LHCN-M2 (cell line): ENCODE measurements around the gene DDAH2. TPM values are rescaled to one million over a fixed set of nuclear protein-coding genes. Genes with fewer than 3 reads are reported as not detected.

Experiments
- DNase-seq: peaks from one replicate; pipeline ENCODE4 v3.0.0-alpha.2; 2012; ENCODE audit warnings: low read depth
- polyA plus RNA-seq: library from polyadenylated mRNA; unstranded; fragments of >200 nt; gene quantifications from one replicate; pipeline ENCODE4 v1.2.1, GENCODE V29; 2012; ENCODE audit warnings: missing spikeins
- total RNA-seq: library from RNA; depleted of rRNA; stranded (reverse); fragments of >200 nt; gene quantifications from 2 replicates; pipeline ENCODE4 v1.2.3, GENCODE V29; 2014; rRNA removed

Gene DDAH2, protein sequence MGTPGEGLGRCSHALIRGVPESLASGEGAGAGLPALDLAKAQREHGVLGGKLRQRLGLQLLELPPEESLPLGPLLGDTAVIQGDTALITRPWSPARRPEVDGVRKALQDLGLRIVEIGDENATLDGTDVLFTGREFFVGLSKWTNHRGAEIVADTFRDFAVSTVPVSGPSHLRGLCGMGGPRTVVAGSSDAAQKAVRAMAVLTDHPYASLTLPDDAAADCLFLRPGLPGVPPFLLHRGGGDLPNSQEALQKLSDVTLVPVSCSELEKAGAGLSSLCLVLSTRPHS
- 78.4 and 85.8 TPM in 2 replicates for total RNA-seq
- polyA plus RNA-seq, result 143 TPM

DNA sequence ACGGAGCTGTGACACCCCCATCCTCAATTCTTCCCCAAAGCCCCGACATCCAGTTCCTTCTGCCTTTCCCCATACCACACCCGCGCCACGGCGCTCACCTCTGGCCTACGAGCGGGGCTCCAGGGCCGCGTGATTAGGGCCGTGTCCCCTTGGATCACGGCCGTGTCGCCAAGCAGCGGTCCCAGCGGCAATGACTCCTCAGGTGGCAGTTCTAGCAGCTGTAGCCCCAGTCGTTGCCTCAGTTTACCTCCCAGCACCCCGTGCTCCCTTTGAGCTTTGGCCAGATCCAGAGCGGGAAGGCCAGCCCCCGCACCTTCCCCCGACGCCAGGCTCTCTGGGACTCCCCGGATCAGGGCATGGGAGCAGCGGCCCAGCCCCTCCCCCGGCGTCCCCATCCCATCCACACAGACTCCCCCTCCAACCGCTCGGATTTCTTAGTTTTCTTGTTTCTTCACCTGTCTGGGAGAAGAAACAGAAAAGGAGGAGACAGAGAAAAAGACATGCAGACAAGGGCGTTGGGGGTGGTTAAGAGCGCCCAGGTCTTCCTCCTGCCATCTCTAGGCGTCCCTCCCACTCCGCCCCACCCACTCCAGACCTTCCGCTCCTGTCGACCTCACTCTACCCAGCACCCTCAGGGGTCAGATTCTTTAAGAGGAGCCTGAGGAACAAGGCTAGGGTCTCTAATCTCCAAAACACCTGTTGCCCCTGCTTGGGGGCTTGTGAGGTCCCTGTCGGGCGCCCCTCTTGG lies at the start of gene DDAH2:
Gene DDAH2 (minus strand): TSS at position 533 of the 748 bp plus-strand sequence. CDS start 138 bp downstream, at position 395.
- no peak for DNase-seq

DNA sequence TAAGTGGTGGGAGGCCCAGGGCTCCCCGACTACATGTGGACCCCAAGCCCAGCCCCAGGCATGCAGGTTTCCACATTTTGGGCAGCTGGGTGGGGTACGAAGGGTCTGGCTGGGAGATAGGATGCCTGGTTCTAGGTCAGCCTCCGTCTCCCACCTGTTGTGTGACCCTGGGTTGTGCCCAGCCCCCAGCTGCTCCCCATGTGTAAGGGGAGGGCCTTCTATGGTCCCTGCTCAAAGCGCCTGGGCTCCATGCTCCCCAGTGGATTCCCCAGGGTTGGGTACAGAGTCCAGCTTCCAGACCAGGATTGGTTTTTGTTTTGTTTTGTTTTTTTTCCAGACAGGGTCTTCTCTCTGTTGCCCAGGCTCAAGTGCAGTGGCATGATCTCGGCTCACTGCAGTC lies 49.1 kb upstream of the DDAH2 start:
- no peak for DNase-seq

DNA sequence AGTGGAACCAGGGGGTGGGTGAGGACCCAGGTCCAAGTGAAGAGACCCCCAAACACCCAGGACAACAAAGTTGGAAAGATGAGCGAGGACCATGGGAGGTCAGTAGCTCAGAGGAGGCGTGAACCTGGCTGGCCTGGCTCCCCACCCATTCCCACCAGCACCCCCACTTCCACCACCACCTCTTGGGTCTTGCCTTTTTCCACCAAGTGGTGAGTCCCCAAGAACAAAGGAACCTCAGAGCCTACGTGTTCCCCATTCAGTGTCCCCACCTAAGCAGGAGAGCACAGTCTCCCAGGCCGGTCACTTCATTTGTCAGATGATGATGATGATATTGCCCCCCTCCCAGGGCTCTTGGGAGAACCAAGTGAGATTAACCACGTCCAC lies 48.6 kb upstream of the DDAH2 start:
- no peak for DNase-seq

DNA sequence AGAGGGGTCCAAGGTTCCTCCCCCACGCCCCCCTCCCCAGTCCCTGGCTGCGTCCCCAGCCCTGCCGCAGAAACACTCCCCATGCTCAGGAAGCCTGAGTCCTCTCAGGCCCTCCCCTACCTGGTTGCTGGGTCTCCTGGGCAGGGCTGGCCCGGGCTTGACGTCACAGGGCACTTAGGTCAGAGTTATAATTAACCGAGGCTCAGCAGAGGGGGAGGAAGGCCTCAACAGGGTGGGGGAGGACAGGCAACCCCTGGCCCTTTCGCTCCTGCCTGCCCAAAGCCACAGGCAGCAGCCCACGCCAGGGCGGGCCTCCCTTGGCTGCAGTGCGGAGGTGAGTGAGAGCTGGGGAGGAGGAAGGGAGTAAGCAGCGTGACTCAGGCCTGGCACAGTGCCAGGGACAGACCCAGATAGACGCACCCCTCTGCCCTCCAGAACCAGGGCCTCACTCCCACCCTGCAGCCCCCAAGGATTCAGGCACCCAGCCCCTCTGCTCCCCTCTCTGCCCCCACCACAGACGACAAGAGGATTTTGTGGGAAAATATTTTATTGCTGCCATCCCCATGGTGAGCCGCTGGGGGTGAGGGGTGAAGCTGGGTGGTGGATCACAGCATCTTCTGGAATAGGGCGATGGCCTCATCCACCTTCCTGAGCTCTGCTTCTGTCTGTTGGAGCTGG lies 48.0 kb upstream of the DDAH2 start, which contains the start of gene VWA7:
Gene VWA7 (minus strand): TSS at position 340 of the 678 bp plus-strand sequence. CDS start 549 bp downstream, outside the sequence.
- peak; percentile 65 for DNase-seq

DNA sequence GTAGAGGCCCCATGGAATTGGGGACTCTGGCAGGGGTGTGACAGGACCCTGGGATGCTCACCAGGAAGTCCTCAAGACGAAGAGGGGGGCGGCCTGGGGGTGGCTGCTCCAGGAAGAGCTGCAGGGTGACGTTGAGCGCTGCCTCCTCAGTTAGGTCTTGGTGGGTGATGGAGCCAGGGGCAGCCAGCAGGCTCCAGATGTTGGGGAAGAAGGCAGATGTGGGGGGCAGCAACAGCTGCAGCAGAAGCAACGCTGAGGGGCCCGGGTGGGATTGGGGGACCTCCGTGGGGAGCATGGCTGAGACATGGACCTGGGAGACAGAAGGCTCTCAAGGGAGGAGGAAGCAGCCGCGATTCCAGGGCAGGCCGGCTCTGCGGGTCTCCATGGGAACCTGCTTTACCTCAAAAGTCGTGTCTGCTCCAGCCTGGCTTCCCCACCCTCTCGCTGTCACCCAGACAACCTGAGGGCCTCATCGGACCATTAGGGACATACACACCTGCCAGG lies 47.4 kb upstream of the DDAH2 start:
- DNase-seq, result no peak

DNA sequence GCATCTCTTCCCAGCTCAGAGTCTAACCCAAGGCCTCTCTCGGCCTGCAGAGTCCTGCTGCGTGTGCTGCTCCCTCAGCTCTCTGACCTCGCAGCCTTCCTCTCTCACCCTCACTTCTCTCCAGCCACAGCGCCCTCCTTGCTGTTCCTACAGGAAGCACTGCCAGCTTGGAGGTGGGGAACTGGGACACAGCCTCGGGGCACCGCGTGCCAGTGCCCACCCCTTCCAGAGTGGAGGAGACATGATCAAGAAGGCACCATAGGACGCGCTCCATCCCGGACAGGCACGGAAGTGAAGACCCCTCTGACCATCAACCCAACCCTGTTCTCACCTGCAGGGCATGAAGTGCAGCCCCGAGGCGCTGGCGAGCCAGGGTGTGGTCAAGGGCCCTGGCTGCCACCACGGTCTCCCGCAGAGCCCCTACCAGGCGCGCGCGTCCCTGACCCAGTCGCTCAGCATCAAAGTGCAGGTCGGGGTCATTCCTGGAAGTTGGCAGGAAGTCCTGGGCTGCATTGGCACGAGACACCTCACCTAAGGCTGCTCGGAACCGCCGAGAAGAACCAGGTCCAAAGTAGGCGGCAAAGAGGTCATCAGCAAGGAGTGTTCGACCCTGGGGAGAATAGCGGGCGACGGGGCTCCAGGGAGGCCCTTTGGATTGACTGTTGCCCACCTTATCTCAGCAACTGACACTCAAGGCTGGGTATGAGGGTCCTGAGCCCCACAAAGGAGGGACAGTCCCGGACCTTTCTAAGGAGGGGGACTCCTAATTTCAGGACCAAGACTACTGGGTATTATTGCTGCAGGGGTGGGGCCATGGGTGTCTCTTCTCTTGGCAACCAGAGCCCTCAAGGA lies 46.8 kb upstream of the DDAH2 start:
- no peak for DNase-seq

DNA sequence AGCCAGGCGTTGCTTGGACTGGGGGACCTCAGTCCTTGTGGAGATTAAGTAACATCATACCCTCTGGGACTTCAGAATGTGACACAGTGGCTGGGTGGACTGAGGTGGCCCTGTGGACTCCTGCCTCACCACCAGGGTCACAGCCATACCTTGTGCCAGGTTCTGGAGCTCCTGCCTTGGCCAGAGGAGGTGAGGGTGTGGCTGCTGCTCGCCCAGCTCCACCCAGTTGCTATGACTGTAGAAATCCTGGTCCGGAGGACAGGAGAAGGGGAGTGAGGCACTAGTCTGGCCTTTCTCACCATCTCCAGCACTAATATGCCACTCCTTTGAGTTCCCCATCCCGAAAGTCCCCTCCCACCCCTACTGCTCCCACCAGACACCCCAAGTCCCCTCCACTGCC lies 46.1 kb upstream of the DDAH2 start:
- DNase-seq, result no peak

DNA sequence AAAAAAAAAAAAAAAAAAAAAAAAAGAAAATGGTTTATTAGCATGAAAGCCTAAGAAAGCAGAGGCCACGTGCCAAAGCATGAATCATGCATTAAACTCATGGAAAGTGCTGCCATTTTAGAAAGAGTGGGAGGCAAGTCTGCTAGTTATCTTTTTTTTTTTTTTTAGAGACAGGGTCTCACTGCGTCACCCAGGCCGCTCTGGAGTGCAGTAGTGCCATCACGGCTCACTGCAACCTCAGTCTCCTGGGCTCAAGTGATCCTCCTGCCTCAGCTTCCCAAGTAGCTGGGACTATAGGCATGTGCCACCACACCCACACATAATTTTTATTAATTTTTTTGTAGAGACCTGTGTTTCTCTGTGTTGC lies 42.9 kb upstream of the DDAH2 start:
- DNase-seq, result peak; percentile 34

DNA sequence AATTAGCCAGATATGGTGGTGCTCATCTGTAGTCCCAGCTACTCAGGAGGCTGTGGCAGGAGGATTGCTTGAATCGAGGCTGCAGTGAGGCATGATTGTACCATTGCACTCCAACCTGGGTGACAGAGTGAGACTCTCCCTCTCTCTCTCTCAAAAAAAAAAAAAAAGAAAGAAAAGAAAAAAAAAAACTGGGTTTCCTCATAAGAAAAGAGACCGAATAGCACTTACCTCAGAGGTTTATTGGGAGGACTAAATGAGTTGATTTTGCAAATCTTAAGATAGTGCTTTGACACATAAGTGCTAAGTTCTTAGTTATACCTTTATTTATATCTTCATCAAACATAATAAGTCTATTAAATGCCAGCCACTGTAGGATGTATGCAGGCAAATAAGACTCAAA lies 41.8 kb upstream of the DDAH2 start:
- DNase-seq, result no peak

DNA sequence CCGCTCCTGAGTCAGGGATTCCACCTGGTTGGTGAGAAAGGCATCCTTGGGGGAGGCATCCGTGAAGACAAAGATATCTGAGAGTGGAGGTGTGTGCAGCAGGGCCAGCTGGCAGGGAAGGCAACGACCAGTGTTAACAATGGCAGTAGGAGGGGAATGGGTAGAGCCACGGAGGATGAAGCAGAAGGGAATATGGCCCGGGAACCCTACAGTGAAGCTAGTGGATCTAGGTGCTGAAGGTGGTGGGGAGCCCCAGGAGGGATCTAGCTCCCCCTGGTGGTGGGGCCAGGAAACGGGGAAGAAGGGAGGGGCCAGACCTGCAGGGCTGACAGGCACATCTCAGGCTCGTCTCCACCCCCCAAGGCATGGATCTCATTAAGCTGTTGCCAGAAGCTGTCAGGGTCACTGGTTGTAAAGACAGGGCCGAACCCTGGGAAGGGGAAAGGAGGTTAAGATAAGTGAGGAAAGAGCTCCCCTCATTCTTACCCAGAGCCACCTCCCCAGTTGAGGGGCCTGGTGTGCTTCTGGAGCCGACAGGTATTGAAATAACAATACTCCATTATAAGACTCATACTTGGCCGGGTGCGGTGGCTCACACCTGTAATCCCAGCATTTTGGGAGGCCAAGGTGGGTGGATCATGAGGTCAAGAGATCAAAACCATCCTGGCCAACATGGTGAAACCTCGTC lies 40.7 kb upstream of the DDAH2 start:
- peak; percentile 43 for DNase-seq

DNA sequence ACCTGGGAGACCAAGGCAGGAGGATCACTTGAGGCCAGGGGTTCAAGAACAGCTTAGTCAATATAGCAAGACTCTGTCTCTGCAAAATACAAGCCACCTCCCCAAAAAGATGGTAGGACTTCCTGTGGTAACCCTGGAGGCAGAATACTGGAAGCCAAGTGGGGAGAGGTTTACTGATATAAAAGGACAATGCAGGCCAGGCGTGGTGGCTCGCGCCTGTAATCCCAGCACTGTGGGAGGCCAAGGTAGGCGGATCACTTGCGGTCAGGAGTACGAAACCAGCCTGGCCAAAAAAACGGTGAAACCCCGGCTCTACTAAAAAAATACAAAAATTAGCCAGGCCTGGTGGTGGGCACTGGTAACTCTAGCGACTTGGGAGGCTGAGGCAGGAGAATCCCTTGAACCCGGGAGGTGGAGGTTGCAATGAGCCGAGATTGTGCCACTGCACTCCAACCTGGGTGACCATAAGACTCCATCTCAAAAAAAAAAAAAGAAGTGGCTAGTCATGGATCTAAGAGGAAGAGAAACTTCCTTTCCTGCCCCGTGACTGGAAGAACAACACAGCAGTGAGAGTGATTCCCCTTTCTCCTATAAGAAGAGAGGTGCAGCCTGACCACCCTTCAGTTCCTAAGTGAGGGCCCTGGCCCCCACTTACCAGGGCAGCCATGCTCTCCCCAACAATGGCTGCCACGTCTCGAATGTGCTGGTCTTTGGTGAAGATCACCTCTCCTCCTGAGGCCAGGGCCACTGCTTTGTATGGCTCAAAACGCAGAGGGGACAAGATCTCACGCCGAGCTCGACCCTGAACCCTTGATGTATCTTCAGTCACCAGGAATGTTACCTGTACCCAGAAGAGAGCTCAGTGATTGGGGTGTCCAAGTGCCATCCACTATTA lies 39.5 kb upstream of the DDAH2 start:
- no peak for DNase-seq

DNA sequence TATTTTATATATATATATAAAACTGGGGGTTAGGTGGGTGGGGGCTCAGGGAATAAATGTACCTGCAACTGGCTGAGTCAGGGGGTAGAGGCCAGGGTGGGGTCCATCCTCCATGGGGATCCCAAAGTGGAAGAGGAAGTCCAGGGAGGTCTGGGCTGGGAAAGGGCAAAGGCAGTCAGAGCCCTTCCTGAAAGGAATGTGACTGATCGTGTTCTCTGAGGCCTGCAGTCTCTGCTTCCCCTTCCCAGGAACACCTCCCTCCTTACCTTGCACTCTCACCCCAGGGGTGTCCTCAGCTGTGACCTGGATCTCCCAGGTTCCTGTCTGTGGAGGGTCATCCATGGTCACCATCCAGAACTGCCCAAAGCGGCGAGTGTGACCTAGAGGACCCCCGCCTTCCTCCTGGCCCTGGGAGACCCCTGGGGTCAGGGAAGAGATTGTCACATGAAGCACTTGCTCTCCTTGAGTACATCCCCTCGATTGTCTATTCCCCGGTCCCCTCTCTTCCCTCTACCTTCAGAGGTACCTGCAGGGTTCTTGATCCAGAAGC lies 38.1 kb upstream of the DDAH2 start:
- no peak for DNase-seq

DNA sequence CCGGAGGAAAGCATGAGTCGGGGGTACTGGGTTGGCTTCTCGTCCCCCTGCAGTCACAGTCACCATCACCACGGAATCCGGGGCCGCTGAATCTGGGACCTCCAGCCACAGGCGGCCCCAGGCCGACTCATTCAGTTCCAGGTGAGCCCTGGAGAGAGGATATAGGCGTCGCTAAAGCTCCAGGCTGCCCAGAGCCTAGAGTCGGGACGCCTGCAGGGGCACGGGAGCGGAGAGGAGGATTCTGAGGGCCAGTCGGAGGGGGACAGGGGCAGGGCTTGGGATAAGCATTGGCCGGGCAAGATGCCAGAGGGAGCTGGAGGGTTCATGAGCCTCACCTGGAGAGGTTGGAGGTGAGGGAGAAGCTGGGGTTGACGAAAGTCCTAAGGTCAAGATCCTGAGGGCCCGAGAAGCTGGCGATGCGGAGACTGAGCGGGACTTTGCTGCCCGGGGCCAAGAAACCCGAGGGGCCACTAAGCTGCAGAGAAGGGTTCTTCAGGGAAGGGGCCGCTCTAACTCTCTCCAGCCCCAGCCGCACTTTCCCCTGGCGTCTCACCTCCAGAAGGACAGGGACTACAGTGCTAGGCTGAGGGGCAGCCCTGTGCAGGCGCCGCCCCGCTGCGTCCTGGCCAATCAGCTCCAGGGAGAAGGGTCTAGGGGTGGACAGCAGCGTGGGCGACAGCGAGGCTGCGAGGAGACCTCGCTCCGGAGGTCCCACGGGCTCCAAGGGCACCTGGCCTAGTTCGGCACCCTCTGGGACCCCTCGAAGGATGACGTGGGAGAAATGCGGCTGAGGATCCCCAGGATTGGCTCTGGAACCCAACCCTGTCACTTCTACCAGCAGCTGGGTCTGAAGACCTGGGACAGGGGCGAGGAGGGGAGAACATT lies 37.1 kb upstream of the DDAH2 start:
- DNase-seq, result no peak

DNA sequence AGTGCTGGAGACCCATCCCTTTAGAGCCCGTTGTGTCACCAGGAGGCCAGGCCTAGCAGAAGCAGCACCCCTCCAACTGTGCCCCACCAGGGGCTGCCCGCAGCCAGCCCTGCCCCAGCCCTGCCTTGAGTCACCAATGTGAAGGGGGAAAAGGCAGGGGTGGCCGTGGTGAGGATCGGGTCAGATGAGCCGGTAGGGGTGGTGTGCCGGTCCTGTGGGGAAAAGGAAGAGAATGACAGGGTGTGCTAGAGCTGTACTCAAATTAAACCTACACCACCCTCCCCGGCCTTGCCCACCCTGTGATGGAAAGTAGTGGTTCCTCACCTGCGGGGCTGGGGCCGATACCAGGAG lies 36.4 kb upstream of the DDAH2 start:
- no peak for DNase-seq

DNA sequence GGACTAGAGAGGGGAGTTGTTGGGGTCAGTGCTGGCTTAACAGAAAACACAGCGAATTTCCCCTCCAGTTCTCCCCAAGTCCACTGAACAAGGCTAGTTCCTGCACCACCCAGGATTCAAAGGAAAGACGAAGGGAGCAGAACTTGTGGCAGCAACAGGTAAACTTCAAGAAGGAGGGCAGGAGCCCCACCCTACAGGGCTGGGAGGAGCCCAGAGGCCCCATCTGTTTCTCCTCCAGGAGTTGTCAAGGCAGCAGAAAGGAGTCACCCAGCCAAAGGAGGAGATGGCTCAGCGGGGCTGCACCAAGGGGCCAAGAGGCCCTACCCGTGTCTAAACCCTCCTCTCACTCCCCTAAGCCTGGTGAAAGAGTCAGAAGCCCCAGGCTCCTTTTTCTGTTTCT lies 35.1 kb upstream of the DDAH2 start:
- DNase-seq, result no peak

DNA sequence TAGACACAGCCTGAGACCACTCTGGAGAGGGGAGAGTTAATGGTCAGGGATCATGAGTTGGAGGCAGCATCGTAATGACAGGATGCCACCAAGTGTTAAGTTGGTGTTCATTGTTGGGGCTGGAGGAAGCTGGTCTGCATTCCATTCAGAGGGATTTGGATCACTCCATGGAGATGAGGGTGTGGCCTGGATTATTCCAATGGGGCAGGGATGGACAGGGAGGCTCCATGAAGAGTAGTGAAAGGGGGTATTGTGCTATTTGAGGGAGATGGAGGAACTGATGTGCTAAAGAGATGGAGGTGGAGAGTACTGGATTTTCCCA lies 34.5 kb upstream of the DDAH2 start:
- peak; percentile 78 for DNase-seq

DNA sequence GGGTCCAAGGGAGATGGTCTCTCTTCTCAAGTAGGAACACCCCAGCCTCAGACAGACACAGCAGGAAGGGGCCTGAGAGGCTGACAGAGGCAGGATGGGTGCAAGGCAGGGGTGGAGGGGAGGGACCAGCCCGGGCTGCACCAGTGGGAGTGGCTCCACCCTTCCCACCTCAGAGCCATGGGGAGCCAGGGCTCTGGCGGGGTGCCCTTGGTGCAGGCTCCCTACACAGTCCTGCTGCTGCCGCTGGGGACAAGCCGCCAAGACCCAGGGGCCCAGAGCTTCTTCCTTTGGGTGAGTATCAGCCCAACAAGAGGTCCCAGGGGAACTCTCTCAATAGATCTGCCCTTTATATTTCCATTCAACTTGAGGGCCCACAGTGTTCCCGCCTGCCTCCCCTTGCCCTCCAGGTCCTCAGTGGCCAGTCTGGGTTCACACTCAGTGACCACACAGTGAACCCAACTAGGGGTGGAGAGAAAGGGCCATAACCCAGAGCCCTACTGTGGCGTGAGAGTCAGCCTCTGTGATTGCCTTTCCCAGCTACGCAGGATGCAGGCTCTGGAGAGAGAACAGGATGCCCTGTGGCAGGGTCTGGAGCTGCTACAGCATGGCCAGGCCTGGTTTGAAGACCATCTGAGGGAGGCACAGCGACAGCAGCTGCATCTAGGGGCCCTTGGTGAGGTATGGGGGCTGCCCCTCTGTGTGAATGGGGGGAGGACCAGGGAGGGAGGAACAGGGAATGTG lies 33.9 kb upstream of the DDAH2 start:
- no peak for DNase-seq

DNA sequence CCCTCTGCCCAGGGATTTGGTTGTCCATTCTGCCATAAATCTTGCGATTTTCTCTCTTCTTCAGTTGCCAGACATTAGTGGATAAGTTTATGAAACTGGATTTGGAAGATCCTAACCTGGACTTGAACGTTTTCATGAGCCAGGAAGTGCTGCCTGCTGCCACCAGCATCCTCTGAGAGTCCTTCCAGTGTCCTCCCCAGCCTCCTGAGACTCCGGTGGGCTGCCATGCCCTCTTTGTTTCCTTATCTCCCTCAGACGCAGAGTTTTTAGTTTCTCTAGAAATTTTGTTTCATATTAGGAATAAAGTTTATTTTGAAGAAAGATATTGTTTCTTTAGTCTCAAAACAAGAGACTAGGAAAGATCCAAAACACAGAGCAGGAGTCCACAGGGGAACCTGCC lies 33.3 kb upstream of the DDAH2 start, which contains the start of gene SAPCD1:
Gene SAPCD1 (plus strand): TSS at position 301 of the 400 bp plus-strand sequence. CDS start 399 bp downstream, outside the sequence.
- DNase-seq, result no peak
